ENCODE results near the gene SLC25A48.

The SLC25A48 gene

GRCh38 chr5:135834639-135835529 lies at the start of gene SLC25A48:
SLC25A48 (plus strand) TSS chr5:135834663; CDS start chr5:135834848, 185 bp downstream.
- peak within 1 kb of the TSS; percentile 65 for H3K4me3 ChIP-seq (ENCODE audit: low read depth, low read length)

GRCh38 chr5:135800656-135801055 lies 33.8 kb upstream of the SLC25A48 start:
- H3K4me3 ChIP-seq (ENCODE audit: low read depth, low read length) = no peak overlapping the region

- H3K4me3 ChIP-seq (ENCODE audit: low read depth, low read length) = no peak overlapping the region
These were observed 24.1 kb upstream of the SLC25A48 start for GRCh38 chr5:135810188-135810943.

GRCh38 chr5:135811007-135811406 lies 23.5 kb upstream of the SLC25A48 start:
- no peak overlapping the region for H3K4me3 ChIP-seq (ENCODE audit: low read depth, low read length)

GRCh38 chr5:135813758-135814157 lies 20.7 kb upstream of the SLC25A48 start:
- no peak overlapping the region for H3K4me3 ChIP-seq (ENCODE audit: low read depth, low read length)

GRCh38 chr5:135814316-135814715 lies 20.1 kb upstream of the SLC25A48 start:
- H3K4me3 ChIP-seq (ENCODE audit: low read depth, low read length) = no peak overlapping the region

GRCh38 chr5:135814812-135815211 lies 19.7 kb upstream of the SLC25A48 start:
- no peak overlapping the region for H3K4me3 ChIP-seq (ENCODE audit: low read depth, low read length)

GRCh38 chr5:135821061-135821801 lies 13.2 kb upstream of the SLC25A48 start:
- H3K4me3 ChIP-seq (ENCODE audit: low read depth, low read length) = no peak overlapping the region

- H3K4me3 ChIP-seq (ENCODE audit: low read depth, low read length) = no peak overlapping the region
These were observed 12.7 kb upstream of the SLC25A48 start for GRCh38 chr5:135821802-135822201.

GRCh38 chr5:135822286-135822685 lies 12.2 kb upstream of the SLC25A48 start:
- no peak overlapping the region for H3K4me3 ChIP-seq (ENCODE audit: low read depth, low read length)

- no peak overlapping the region for H3K4me3 ChIP-seq (ENCODE audit: low read depth, low read length)
These were observed 11.5 kb upstream of the SLC25A48 start for GRCh38 chr5:135822959-135823358.

GRCh38 chr5:135823881-135824280 lies 10.6 kb upstream of the SLC25A48 start:
- H3K4me3 ChIP-seq (ENCODE audit: low read depth, low read length) = no peak overlapping the region

- no peak overlapping the region for H3K4me3 ChIP-seq (ENCODE audit: low read depth, low read length)
These were observed 9.9 kb upstream of the SLC25A48 start for GRCh38 chr5:135824541-135825041.

GRCh38 chr5:135825373-135826220 lies 8.9 kb upstream of the SLC25A48 start:
- H3K4me3 ChIP-seq (ENCODE audit: low read depth, low read length) = no peak overlapping the region

- H3K4me3 ChIP-seq (ENCODE audit: low read depth, low read length) = no peak overlapping the region
These were observed 8.3 kb upstream of the SLC25A48 start for GRCh38 chr5:135826221-135826525.

- no peak overlapping the region for H3K4me3 ChIP-seq (ENCODE audit: low read depth, low read length)
These were observed 7.3 kb upstream of the SLC25A48 start for GRCh38 chr5:135826994-135827671.

- H3K4me3 ChIP-seq (ENCODE audit: low read depth, low read length) = no peak overlapping the region
These were observed 6.3 kb upstream of the SLC25A48 start for GRCh38 chr5:135827965-135828781.

GRCh38 chr5:135828782-135829127 lies 5.7 kb upstream of the SLC25A48 start:
- H3K4me3 ChIP-seq (ENCODE audit: low read depth, low read length) = no peak overlapping the region

- H3K4me3 ChIP-seq (ENCODE audit: low read depth, low read length) = no peak overlapping the region
These were observed 5.3 kb upstream of the SLC25A48 start for GRCh38 chr5:135829179-135829578.
